Measurements from ENCODE around the gene LRCH2. TPM values are rescaled to one million over a fixed set of nuclear protein-coding genes. Genes with fewer than 3 reads are reported as not detected.
"Not testable (repeated sequence)": the region's sequence is repeated elsewhere in the genome, so short reads cannot be mapped to it uniquely, and the experiment has no call there.

Gene LRCH2
- total RNA-seq, 1 donor: 2.5 TPM

- no peak overlapping the region for H3K27ac ChIP-seq (ENCODE audit: low read depth, low read length)
- H3K4me2 ChIP-seq (ENCODE audit: insufficient read depth, low read length): no peak overlapping the region
- no peaks in the 10 kb centered on the region for H3K36me3 ChIP-seq (ENCODE audit: insufficient read depth, low read length)
- H3K9me3 ChIP-seq (ENCODE audit: low read depth, low read length): no peaks in the 10 kb centered on the region
- H2AFZ ChIP-seq (ENCODE audit: low read length): no peak overlapping the region
- no peaks in the 10 kb centered on the region for H3K79me2 ChIP-seq (ENCODE audit: insufficient read depth, low read length)
- H4K20me1 ChIP-seq (ENCODE audit: insufficient read depth, low read length): no peaks in the 10 kb centered on the region
- peaks cover 3% of the 10 kb centered on the region for H3K27me3 ChIP-seq (ENCODE audit: insufficient read depth, low read length)
- DNase-seq (ENCODE audit: insufficient read length, low spot score, missing footprints): peak; percentile 53
- TF ChIP-seq, protein P1, sequence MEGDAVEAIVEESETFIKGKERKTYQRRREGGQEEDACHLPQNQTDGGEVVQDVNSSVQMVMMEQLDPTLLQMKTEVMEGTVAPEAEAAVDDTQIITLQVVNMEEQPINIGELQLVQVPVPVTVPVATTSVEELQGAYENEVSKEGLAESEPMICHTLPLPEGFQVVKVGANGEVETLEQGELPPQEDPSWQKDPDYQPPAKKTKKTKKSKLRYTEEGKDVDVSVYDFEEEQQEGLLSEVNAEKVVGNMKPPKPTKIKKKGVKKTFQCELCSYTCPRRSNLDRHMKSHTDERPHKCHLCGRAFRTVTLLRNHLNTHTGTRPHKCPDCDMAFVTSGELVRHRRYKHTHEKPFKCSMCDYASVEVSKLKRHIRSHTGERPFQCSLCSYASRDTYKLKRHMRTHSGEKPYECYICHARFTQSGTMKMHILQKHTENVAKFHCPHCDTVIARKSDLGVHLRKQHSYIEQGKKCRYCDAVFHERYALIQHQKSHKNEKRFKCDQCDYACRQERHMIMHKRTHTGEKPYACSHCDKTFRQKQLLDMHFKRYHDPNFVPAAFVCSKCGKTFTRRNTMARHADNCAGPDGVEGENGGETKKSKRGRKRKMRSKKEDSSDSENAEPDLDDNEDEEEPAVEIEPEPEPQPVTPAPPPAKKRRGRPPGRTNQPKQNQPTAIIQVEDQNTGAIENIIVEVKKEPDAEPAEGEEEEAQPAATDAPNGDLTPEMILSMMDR (IDR thresholded peaks at IDR 0.05; ENCODE audit: extremely low read depth, low read depth, low read length): no peak
- no peaks in the 10 kb centered on the region for H3K4me1 ChIP-seq (ENCODE audit: insufficient read depth, low read length)
- H3K4me3 ChIP-seq (ENCODE audit: insufficient read depth, low read length): no peak overlapping the region
Observed at GRCh38 chrX:115214151-115214550, 19.7 kb downstream of the LRCH2 start.

DNA sequence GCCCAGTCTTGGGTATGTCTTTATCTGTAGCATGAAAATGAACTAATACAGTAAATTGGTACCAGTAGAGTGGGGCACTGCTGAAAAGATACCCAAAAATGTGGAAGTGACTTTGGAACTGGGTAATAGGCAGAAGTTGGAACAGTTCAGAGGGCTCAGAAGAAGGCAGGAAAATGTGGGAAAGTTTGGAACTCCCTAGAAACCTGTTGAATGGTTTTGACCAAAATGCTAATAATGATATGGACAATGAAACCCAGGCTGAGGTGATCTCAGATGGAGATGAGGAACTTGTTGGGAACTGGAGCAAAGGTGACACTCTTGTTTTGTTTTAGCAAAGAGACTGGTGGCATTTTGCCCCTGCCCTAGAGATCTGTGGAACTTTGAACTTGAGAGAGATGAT lies 24.3 kb downstream of the LRCH2 start:
- H3K4me3 ChIP-seq (ENCODE audit: insufficient read depth, low read length); H4K20me1 ChIP-seq (ENCODE audit: insufficient read depth, low read length); H3K36me3 ChIP-seq (ENCODE audit: insufficient read depth, low read length); H3K4me1 ChIP-seq (ENCODE audit: insufficient read depth, low read length); H2AFZ ChIP-seq (ENCODE audit: low read length); H3K27ac ChIP-seq (ENCODE audit: low read depth, low read length); H3K27me3 ChIP-seq (ENCODE audit: insufficient read depth, low read length); DNase-seq (ENCODE audit: insufficient read length, low spot score, missing footprints); H3K79me2 ChIP-seq (ENCODE audit: insufficient read depth, low read length); H3K9me3 ChIP-seq (ENCODE audit: low read depth, low read length); H3K4me2 ChIP-seq (ENCODE audit: insufficient read depth, low read length): not testable (repeated sequence)

DNA sequence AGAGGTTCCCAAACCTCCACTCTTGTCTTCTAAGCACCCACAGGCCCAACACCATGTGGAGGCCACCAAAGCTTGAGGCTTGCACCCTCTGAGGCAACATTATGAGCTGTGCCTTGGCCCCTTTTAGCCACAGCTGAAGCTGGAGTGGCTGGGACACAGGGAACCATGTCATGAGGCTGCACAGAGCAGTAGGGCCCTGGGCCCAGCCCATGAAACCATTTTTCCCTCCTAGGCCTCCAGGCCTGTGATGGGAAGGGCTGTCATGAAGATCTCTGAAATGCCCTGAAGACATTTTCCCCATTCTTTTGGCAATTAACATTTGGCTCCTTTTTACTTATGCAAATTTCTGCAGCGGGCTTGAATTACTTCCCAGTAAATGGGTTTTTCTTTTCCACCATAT lies 29.9 kb downstream of the LRCH2 start:
- H2AFZ ChIP-seq (ENCODE audit: low read length): no peak overlapping the region
- no peaks in the 10 kb centered on the region for H3K79me2 ChIP-seq (ENCODE audit: insufficient read depth, low read length)
- peaks cover 5% of the 10 kb centered on the region for H3K9me3 ChIP-seq (ENCODE audit: low read depth, low read length)
- peaks cover 2% of the 10 kb centered on the region for H3K27me3 ChIP-seq (ENCODE audit: insufficient read depth, low read length)
- H3K36me3 ChIP-seq (ENCODE audit: insufficient read depth, low read length): no peaks in the 10 kb centered on the region
- no peak for DNase-seq (ENCODE audit: insufficient read length, low spot score, missing footprints)
- no peaks in the 10 kb centered on the region for H3K4me1 ChIP-seq (ENCODE audit: insufficient read depth, low read length)
- no peak overlapping the region for H3K4me2 ChIP-seq (ENCODE audit: insufficient read depth, low read length)
- TF ChIP-seq, protein P1 (IDR thresholded peaks at IDR 0.05; ENCODE audit: extremely low read depth, low read depth, low read length): no peak
- H3K27ac ChIP-seq (ENCODE audit: low read depth, low read length): no peak overlapping the region
- no peaks in the 10 kb centered on the region for H4K20me1 ChIP-seq (ENCODE audit: insufficient read depth, low read length)
- H3K4me3 ChIP-seq (ENCODE audit: insufficient read depth, low read length): no peak overlapping the region

GRCh38 chrX:115192244-115192700 lies 41.6 kb downstream of the LRCH2 start:
- Histone ChIP-seq H4K20me1 (ENCODE audit: insufficient read depth, low read length) (no peaks in the 10 kb centered on the region), H3K4me3 (ENCODE audit: insufficient read depth, low read length) (no peak overlapping the region), H3K27me3 (ENCODE audit: insufficient read depth, low read length) (no peaks in the 10 kb centered on the region), H3K36me3 (ENCODE audit: insufficient read depth, low read length) (no peaks in the 10 kb centered on the region), H3K4me2 (ENCODE audit: insufficient read depth, low read length) (no peak overlapping the region), H3K27ac (ENCODE audit: low read depth, low read length) (no peak overlapping the region), H3K79me2 (ENCODE audit: insufficient read depth, low read length) (no peaks in the 10 kb centered on the region), H2AFZ (ENCODE audit: low read length) (no peak overlapping the region), H3K4me1 (ENCODE audit: insufficient read depth, low read length) (no peaks in the 10 kb centered on the region), H3K9me3 (ENCODE audit: low read depth, low read length) (no peaks in the 10 kb centered on the region)
- TF ChIP-seq, protein P1 (IDR thresholded peaks at IDR 0.05; ENCODE audit: extremely low read depth, low read depth, low read length): no peak
- no peak for DNase-seq (ENCODE audit: insufficient read length, low spot score, missing footprints)
